Measurements from ENCODE around the gene SMYD4.
"Not testable (repeated sequence)": the region's sequence is repeated elsewhere in the genome, so short reads cannot be mapped to it uniquely, and the experiment has no call there.

SMYD4 gene

GRCh38 chr17:1802429-1802828 is 27.3 kb downstream of the SMYD4 start:
- DNase-seq (ENCODE audit: extremely low read depth, low read depth) = no peak
- no peak for TF ChIP-seq CTCF (IDR thresholded peaks at IDR 0.05; ENCODE audit: low read depth, low read length)

GRCh38 chr17:1800712-1801111 is 29.0 kb downstream of the SMYD4 start:
- TF ChIP-seq CTCF (IDR thresholded peaks at IDR 0.05; ENCODE audit: low read depth, low read length) = no peak
- DNase-seq (ENCODE audit: extremely low read depth, low read depth) = no peak

GRCh38 chr17:1800240-1800639 is 29.5 kb downstream of the SMYD4 start:
- no peak for TF ChIP-seq CTCF (IDR thresholded peaks at IDR 0.05; ENCODE audit: low read depth, low read length)
- DNase-seq (ENCODE audit: extremely low read depth, low read depth) = no peak

GRCh38 chr17:1797846-1798245 is 31.9 kb downstream of the SMYD4 start:
- not testable (repeated sequence) for DNase-seq (ENCODE audit: extremely low read depth, low read depth)

- no peak for TF ChIP-seq CTCF (IDR thresholded peaks at IDR 0.05; ENCODE audit: low read depth, low read length)
- no peak for DNase-seq (ENCODE audit: extremely low read depth, low read depth)
These were observed 32.4 kb downstream of the SMYD4 start for GRCh38 chr17:1797323-1797722.

GRCh38 chr17:1796800-1797199 is 32.9 kb downstream of the SMYD4 start:
- no peak for TF ChIP-seq CTCF (IDR thresholded peaks at IDR 0.05; ENCODE audit: low read depth, low read length)
- no peak for DNase-seq (ENCODE audit: extremely low read depth, low read depth)

GRCh38 chr17:1793447-1793806 is 36.3 kb downstream of the SMYD4 start:
- no peak for TF ChIP-seq CTCF (IDR thresholded peaks at IDR 0.05; ENCODE audit: low read depth, low read length)
- no peak for DNase-seq (ENCODE audit: extremely low read depth, low read depth)

GRCh38 chr17:1792495-1793446 is 36.9 kb downstream of the SMYD4 start:
- no peak for DNase-seq (ENCODE audit: extremely low read depth, low read depth)
- no peak for TF ChIP-seq CTCF (IDR thresholded peaks at IDR 0.05; ENCODE audit: low read depth, low read length)

Data from AG09319 (cell line).